Neural progenitor cell (in vitro differentiated cells): Measurements from ENCODE around the gene KIAA1217. TPM values are rescaled to one million over a fixed set of nuclear protein-coding genes. Genes with fewer than 3 reads are reported as not detected.

Experiments
- DNase-seq: peaks from one replicate; pipeline ENCODE4 v3.0.0-alpha.2; 2016; ENCODE audit warnings: low spot score
- H2AFZ ChIP-seq: fragments of 200-600 bp; sonication (generic); replicated peaks from 2 replicates; pipeline ENCODE4 v1.6.1; 2016; ENCODE audit warnings: antibody characterized with exemption
- H3F3A ChIP-seq: fragments of 200-600 bp; sonication (generic); 2 replicates; pipeline ENCODE4 v1.6.1; 2016; ENCODE audit warnings: antibody characterized with exemption, low read depth
- H3K27ac ChIP-seq: fragments of 200-600 bp; sonication (generic); 2 replicates; pipeline ENCODE4 v1.5.1; 2016; ENCODE audit warnings: mild to moderate bottlenecking
- H3K27me3 ChIP-seq: fragments of 200-600 bp; sonication (generic); 2 replicates; pipeline ENCODE4 v1.6.1; 2016; ENCODE audit warnings: mild to moderate bottlenecking, moderate library complexity
- H3K36me3 ChIP-seq: fragments of 200-600 bp; sonication (generic); 2 replicates; pipeline ENCODE4 v1.5.1; 2016
- H3K4me1 ChIP-seq: fragments of 200-600 bp; sonication (generic); 2 replicates; pipeline ENCODE4 v1.6.1; 2016; ENCODE audit warnings: mixed run types
- H3K4me2 ChIP-seq: fragments of 200-600 bp; sonication (generic); 2 replicates; pipeline ENCODE4 v1.6.1; 2016
- H3K4me3 ChIP-seq: fragments of 200-600 bp; sonication (generic); 2 replicates; pipeline ENCODE4 v1.5.1; 2016
- H3K79me2 ChIP-seq: fragments of 200-600 bp; sonication (generic); 2 replicates; pipeline ENCODE4 v1.6.1; 2016; ENCODE audit warnings: low read depth
- H3K9ac ChIP-seq: fragments of 200-600 bp; sonication (generic); 2 replicates; pipeline ENCODE4 v1.6.1; 2016
- H3K9me3 ChIP-seq: fragments of 200-600 bp; sonication (generic); 2 replicates; pipeline ENCODE4 v1.5.1; 2016; ENCODE audit warnings: low read depth
- H4K20me1 ChIP-seq: fragments of 200-600 bp; sonication (generic); 2 replicates; pipeline ENCODE4 v1.6.1; 2016; ENCODE audit warnings: low read depth
- H3K27ac Mint-ChIP-seq: 3 replicates; pipeline ENCODE4 v1.8.0; 2021; ENCODE audit warnings: mixed read lengths
- H3K27me3 Mint-ChIP-seq: 2 replicates; pipeline ENCODE4 v1.8.0; 2022; ENCODE audit warnings: low read depth, mild to moderate bottlenecking, inconsistent platforms, moderate library complexity, mixed read lengths; ENCODE audit not compliant: insufficient read depth
- H3K36me3 Mint-ChIP-seq: 3 replicates; pipeline ENCODE4 v1.8.0; 2021; ENCODE audit warnings: mixed read lengths
- H3K4me1 Mint-ChIP-seq: 3 replicates; pipeline ENCODE4 v1.8.0; 2021; ENCODE audit warnings: mixed read lengths
- H3K4me3 Mint-ChIP-seq: 3 replicates; pipeline ENCODE4 v1.8.0; 2021; ENCODE audit warnings: mild to moderate bottlenecking, moderate library complexity, mixed read lengths
- H3K9me3 Mint-ChIP-seq: 3 replicates; pipeline ENCODE4 v1.8.0; 2020; ENCODE audit warnings: mixed read lengths
- CTCF ChIP-seq: fragments of 200-600 bp; sonication (generic); IDR thresholded peaks from 2 replicates; pipeline ENCODE4 v1.5.1; 2017; ENCODE audit warnings: antibody characterized with exemption, mild to moderate bottlenecking
- EZH2 ChIP-seq: fragments of 200-600 bp; sonication (generic); IDR thresholded peaks from 2 replicates; pipeline ENCODE4 v1.6.1; 2017; ENCODE audit warnings: antibody characterized with exemption, mild to moderate bottlenecking, moderate library complexity
- EZH2phosphoT487 ChIP-seq: fragments of 200-600 bp; sonication (generic); IDR thresholded peaks from 2 replicates; pipeline ENCODE4 v1.6.1; 2017; ENCODE audit warnings: antibody characterized with exemption
- total RNA-seq: library from RNA; depleted of rRNA; stranded (reverse); fragments of >200 nt; gene quantifications from 2 replicates; pipeline ENCODE4 v1.2.3, GENCODE V29; 2015; ENCODE audit warnings: low replicate concordance

KIAA1217 gene
- total RNA-seq, 1 donor from 2014 or later = 13.1 TPM

GRCh38 chr10:24229909-24230308 lies 21.0 kb downstream of the KIAA1217 start:
- no peak for DNase-seq

GRCh38 chr10:24231200-24231599 lies 22.3 kb downstream of the KIAA1217 start:
- TF ChIP-seq EZH2 (no peak), CTCF (no peak), EZH2phosphoT487 (no peak)

More at GRCh38 chr10:24229909-24230308, 21.0 kb downstream of the KIAA1217 start:
- Histone ChIP-seq H3F3A (no peaks in the 10 kb centered on the region), H3K9me3 (no peaks in the 10 kb centered on the region), H3K36me3 (no peaks in the 10 kb centered on the region), H3K4me3 (no peak overlapping the region), H3K9ac (no peak overlapping the region), H3K4me2 (no peak overlapping the region), H3K79me2 (no peaks in the 10 kb centered on the region), H4K20me1 (no peaks in the 10 kb centered on the region), H3K27ac (no peak overlapping the region), H2AFZ (no peak overlapping the region), H3K4me1 (peaks cover 4% of the 10 kb centered on the region), H3K27me3 (no peaks in the 10 kb centered on the region)
- no peak overlapping the region for H3K27ac Mint-ChIP-seq
- H3K4me3 Mint-ChIP-seq = no peak overlapping the region
- peaks cover 1% of the 10 kb centered on the region for H3K27me3 Mint-ChIP-seq
- TF ChIP-seq EZH2phosphoT487 (no peak), EZH2 (no peak)
- H3K4me1 Mint-ChIP-seq = no peaks in the 10 kb centered on the region
- H3K36me3 Mint-ChIP-seq = peaks cover 5% of the 10 kb centered on the region
- no peaks in the 10 kb centered on the region for H3K9me3 Mint-ChIP-seq

GRCh38 chr10:24234784-24235183 lies 25.8 kb downstream of the KIAA1217 start:
- peaks cover 25% of the 10 kb centered on the region for H3K4me1 Mint-ChIP-seq
- no peak overlapping the region for H3K27ac Mint-ChIP-seq
- H3K4me2 ChIP-seq = no peak overlapping the region
- H3K79me2 ChIP-seq = peaks cover 6% of the 10 kb centered on the region
- no peak overlapping the region for H3K27ac ChIP-seq
- peaks cover 3% of the 10 kb centered on the region for H3K36me3 Mint-ChIP-seq
- no peak overlapping the region for H2AFZ ChIP-seq
- H3F3A ChIP-seq = peaks cover 11% of the 10 kb centered on the region
- no peaks in the 10 kb centered on the region for H3K27me3 Mint-ChIP-seq
- TF ChIP-seq CTCF = no peak
- TF ChIP-seq EZH2 = no peak
- no peak for TF ChIP-seq EZH2phosphoT487
- no peaks in the 10 kb centered on the region for H3K9me3 ChIP-seq
- no peak overlapping the region for H3K4me3 Mint-ChIP-seq
- H3K4me1 ChIP-seq = peaks cover 37% of the 10 kb centered on the region
- H3K9ac ChIP-seq = no peak overlapping the region
- H3K9me3 Mint-ChIP-seq = no peaks in the 10 kb centered on the region
- H3K4me3 ChIP-seq = no peak overlapping the region
- DNase-seq = no peak
- H3K27me3 ChIP-seq = no peaks in the 10 kb centered on the region
- no peaks in the 10 kb centered on the region for H3K36me3 ChIP-seq
- peaks cover 15% of the 10 kb centered on the region for H4K20me1 ChIP-seq

More at GRCh38 chr10:24231200-24231599, 22.3 kb downstream of the KIAA1217 start:
- Histone ChIP-seq H3K79me2 (peaks cover 6% of the 10 kb centered on the region), H3K27ac (no peak overlapping the region), H3K4me3 (no peak overlapping the region), H3F3A (no peaks in the 10 kb centered on the region), H3K4me1 (peaks cover 9% of the 10 kb centered on the region), H4K20me1 (no peaks in the 10 kb centered on the region), H3K27me3 (no peaks in the 10 kb centered on the region), H2AFZ (no peak overlapping the region), H3K36me3 (no peaks in the 10 kb centered on the region), H3K9me3 (no peaks in the 10 kb centered on the region), H3K9ac (no peak overlapping the region), H3K4me2 (no peak overlapping the region)
- H3K4me3 Mint-ChIP-seq = no peak overlapping the region
- H3K36me3 Mint-ChIP-seq = peaks cover 3% of the 10 kb centered on the region
- H3K27ac Mint-ChIP-seq = no peak overlapping the region
- no peak for DNase-seq
- H3K9me3 Mint-ChIP-seq = no peaks in the 10 kb centered on the region
- no peaks in the 10 kb centered on the region for H3K27me3 Mint-ChIP-seq
- H3K4me1 Mint-ChIP-seq = no peaks in the 10 kb centered on the region

- Mint-ChIP-seq H3K27me3 (no peaks in the 10 kb centered on the region), H3K4me3 (no peak overlapping the region), H3K36me3 (peaks cover 3% of the 10 kb centered on the region), H3K4me1 (peaks cover 28% of the 10 kb centered on the region), H3K9me3 (no peaks in the 10 kb centered on the region), H3K27ac (no peak overlapping the region)
- no peak overlapping the region for H3K4me3 ChIP-seq
- H3K27me3 ChIP-seq = no peaks in the 10 kb centered on the region
- peaks cover 43% of the 10 kb centered on the region for H3K4me1 ChIP-seq
- no peak overlapping the region for H3K27ac ChIP-seq
- no peak for DNase-seq
- no peak overlapping the region for H3K9ac ChIP-seq
- H3K9me3 ChIP-seq = no peaks in the 10 kb centered on the region
- TF ChIP-seq CTCF = no peak
- TF ChIP-seq EZH2 = no peak
- TF ChIP-seq EZH2phosphoT487 = no peak
- H3K36me3 ChIP-seq = no peaks in the 10 kb centered on the region
- H3F3A ChIP-seq = peaks cover 17% of the 10 kb centered on the region
- no peak overlapping the region for H3K4me2 ChIP-seq
- H4K20me1 ChIP-seq = peaks cover 15% of the 10 kb centered on the region
- peaks cover 8% of the 10 kb centered on the region for H3K79me2 ChIP-seq
- H2AFZ ChIP-seq = no peak overlapping the region
These were observed 26.5 kb downstream of the KIAA1217 start for GRCh38 chr10:24235471-24235870.
